SK-N-SH treated with all-trans-retinoic acid at 6 μM for 48 hours (cell line): ENCODE data around the gene ZBBX.

ENCODE experiments used
- ARNTL ChIP-seq: fragments of 450-650 bp; formaldehyde crosslinking; IDR thresholded peaks from 2 replicates; pipeline ENCODE4 v1.5.0; 2020; ENCODE audit warnings: low read depth, mild to moderate bottlenecking, moderate library complexity, borderline replicate concordance
- BACH2 ChIP-seq: fragments of 250-450 bp; sonication (Bioruptor Pico); IDR thresholded peaks from 2 replicates; pipeline ENCODE4 v1.9.0; 2021; ENCODE audit warnings: mild to moderate bottlenecking, borderline replicate concordance
- CSRNP3 ChIP-seq: fragments of 250-450 bp; sonication (Bioruptor Pico); IDR thresholded peaks from 2 replicates; pipeline ENCODE4 v1.5.1; 2021; ENCODE audit warnings: mild to moderate bottlenecking, moderate library complexity
- PATZ1 ChIP-seq: fragments of 250-450 bp; sonication (Bioruptor Pico); IDR thresholded peaks from 2 replicates; pipeline ENCODE4 v1.8.0; 2020; ENCODE audit warnings: mild to moderate bottlenecking, moderate library complexity, borderline replicate concordance
- POU6F1 ChIP-seq: fragments of 250-450 bp; sonication (Bioruptor Pico); IDR thresholded peaks from 2 replicates; pipeline ENCODE4 v1.8.0; 2021; ENCODE audit warnings: low read depth, mild to moderate bottlenecking, moderate library complexity, borderline replicate concordance
- RARB ChIP-seq: fragments of 250-450 bp; sonication (Bioruptor Pico); IDR thresholded peaks from 2 replicates; pipeline ENCODE4 v1.8.0; 2021; ENCODE audit warnings: mild to moderate bottlenecking, moderate library complexity
- SNAI2 ChIP-seq: fragments of 250-450 bp; sonication (Bioruptor Pico); IDR thresholded peaks from 2 replicates; pipeline ENCODE4 v1.5.0; 2020; ENCODE audit warnings: mild to moderate bottlenecking, moderate library complexity
- TCF4 ChIP-seq: fragments of 250-450 bp; sonication (Bioruptor Pico); IDR thresholded peaks from 2 replicates; pipeline ENCODE4 v1.8.0; 2021; ENCODE audit warnings: mild to moderate bottlenecking, moderate library complexity, borderline replicate concordance
- TSHZ2 ChIP-seq: fragments of 250-450 bp; sonication (Bioruptor Pico); IDR thresholded peaks from 2 replicates; pipeline ENCODE4 v1.5.0; 2020; ENCODE audit warnings: mild to moderate bottlenecking, moderate library complexity
- ZFP3 ChIP-seq: fragments of 250-450 bp; sonication (Bioruptor Pico); IDR thresholded peaks from 2 replicates; pipeline ENCODE4 v1.5.0; 2020; ENCODE audit warnings: mild to moderate bottlenecking, moderate library complexity
- ZNF565 ChIP-seq: fragments of 450-650 bp; formaldehyde crosslinking; conservative IDR thresholded peaks from 2 replicates; pipeline ENCODE4 v1.5.0; 2020; ENCODE audit warnings: low read depth, mild to moderate bottlenecking, moderate library complexity
- ZNF70 ChIP-seq: fragments of 450-650 bp; formaldehyde crosslinking; IDR thresholded peaks from 2 replicates; pipeline ENCODE4 v1.5.0; 2020; ENCODE audit warnings: mild to moderate bottlenecking, moderate library complexity
- TF ChIP-seq, protein P1 (sequence below): fragments of 250-450 bp; sonication (Bioruptor Pico); IDR thresholded peaks from 2 replicates; pipeline ENCODE4 v1.5.1; 2020; ENCODE audit warnings: low read depth, mild to moderate bottlenecking, moderate library complexity

GRCh38 chr3:167225821-167226220 is 154.3 kb downstream of the ZBBX start:
- no peak for TF ChIP-seq TCF4 (CRISPR knock-in tag)
- no peak for TF ChIP-seq RARB
- no peak for TF ChIP-seq PATZ1 (CRISPR knock-in tag)
- TF ChIP-seq TSHZ2 (CRISPR knock-in tag): no peak
- TF ChIP-seq POU6F1 (CRISPR knock-in tag): no peak
- TF ChIP-seq ZNF70: no peak
- no peak for TF ChIP-seq SNAI2
- TF ChIP-seq ZFP3 (CRISPR knock-in tag): no peak
- no peak for TF ChIP-seq ZNF565 (CRISPR knock-in tag)
- TF ChIP-seq, protein P1, sequence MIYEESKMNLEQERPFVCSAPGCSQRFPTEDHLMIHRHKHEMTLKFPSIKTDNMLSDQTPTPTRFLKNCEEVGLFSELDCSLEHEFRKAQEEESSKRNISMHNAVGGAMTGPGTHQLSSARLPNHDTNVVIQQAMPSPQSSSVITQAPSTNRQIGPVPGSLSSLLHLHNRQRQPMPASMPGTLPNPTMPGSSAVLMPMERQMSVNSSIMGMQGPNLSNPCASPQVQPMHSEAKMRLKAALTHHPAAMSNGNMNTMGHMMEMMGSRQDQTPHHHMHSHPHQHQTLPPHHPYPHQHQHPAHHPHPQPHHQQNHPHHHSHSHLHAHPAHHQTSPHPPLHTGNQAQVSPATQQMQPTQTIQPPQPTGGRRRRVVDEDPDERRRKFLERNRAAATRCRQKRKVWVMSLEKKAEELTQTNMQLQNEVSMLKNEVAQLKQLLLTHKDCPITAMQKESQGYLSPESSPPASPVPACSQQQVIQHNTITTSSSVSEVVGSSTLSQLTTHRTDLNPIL (CRISPR knock-in tag): no peak
- no peak for TF ChIP-seq BACH2
- no peak for TF ChIP-seq ARNTL (CRISPR knock-in tag)
- no peak for TF ChIP-seq CSRNP3 (CRISPR knock-in tag)
